Memory B cell (primary cell): ENCODE results near the gene ADAMTS7.
"Not testable (repeated sequence)": the region's sequence is repeated elsewhere in the genome, so short reads cannot be mapped to it uniquely, and the experiment has no call there.

ENCODE experiments used
- ATAC-seq: fragments of 150-1000 bp; cut with Tn5 transposase; 2 replicates; pipeline ENCODE4 v1.10.0; 2021; ENCODE audit warnings: low read depth, mild to moderate bottlenecking, moderate library complexity
- DNase-seq, 2 donors: peaks; one replicate each; pipeline ENCODE4 v3.0.0; 2022; ENCODE audit warnings: low spot score in 2 of 2
- H3K27ac Mint-ChIP-seq: one replicate; pipeline ENCODE4 v1.8.0; 2022; ENCODE audit warnings: mild to moderate bottlenecking, moderate library complexity, mixed read lengths
- H3K27me3 Mint-ChIP-seq: one replicate; pipeline ENCODE4 v1.8.0; 2022; ENCODE audit warnings: mixed read lengths
- H3K36me3 Mint-ChIP-seq: one replicate; pipeline ENCODE4 v1.8.0; 2022; ENCODE audit warnings: mild to moderate bottlenecking, mixed read lengths
- H3K4me1 Mint-ChIP-seq: one replicate; pipeline ENCODE4 v1.8.0; 2022; ENCODE audit warnings: mixed read lengths
- H3K4me3 Mint-ChIP-seq: one replicate; pipeline ENCODE4 v1.8.0; 2022; ENCODE audit warnings: mild to moderate bottlenecking, moderate library complexity, mixed read lengths
- H3K9me3 Mint-ChIP-seq: one replicate; pipeline ENCODE4 v1.8.0; 2022; ENCODE audit warnings: mixed read lengths

The ADAMTS7 gene

DNA sequence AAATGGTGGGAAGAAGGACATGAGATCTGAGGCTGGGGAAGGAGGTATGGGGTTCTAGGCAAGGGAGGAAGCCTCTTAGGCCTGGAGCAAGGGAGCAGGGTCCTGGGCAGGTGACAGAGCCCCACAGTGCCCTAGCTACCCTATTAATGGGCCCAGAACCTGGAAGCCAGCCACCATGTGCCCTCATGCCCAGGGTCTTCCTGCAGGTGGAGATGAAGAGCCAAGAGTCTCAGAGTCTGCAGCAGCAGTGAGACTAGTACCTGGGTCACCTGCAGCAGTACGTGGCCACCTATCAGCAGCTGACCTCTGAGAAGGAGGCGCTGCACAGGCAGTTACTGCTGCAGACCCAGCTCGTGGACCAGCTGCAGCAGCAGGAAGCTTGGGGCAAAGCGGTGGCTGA lies 75.0 kb downstream of the ADAMTS7 start:
- H3K36me3 Mint-ChIP-seq, H3K9me3 Mint-ChIP-seq, H3K4me3 Mint-ChIP-seq, DNase-seq, H3K27ac Mint-ChIP-seq, ATAC-seq: not testable (repeated sequence)
- peaks cover 14% of the 10 kb centered on the region for H3K27me3 Mint-ChIP-seq
- peaks cover 12% of the 10 kb centered on the region for H3K4me1 Mint-ChIP-seq

GRCh38 chr15:78734451-78735064 lies 76.7 kb downstream of the ADAMTS7 start:
- Mint-ChIP-seq H3K36me3 (peaks cover 2% of the 10 kb centered on the region), H3K27me3 (peaks cover 12% of the 10 kb centered on the region)

GRCh38 chr15:78732634-78733033 lies 78.6 kb downstream of the ADAMTS7 start:
- no peak overlapping the region for H3K27ac Mint-ChIP-seq
- no peak overlapping the region for H3K4me3 Mint-ChIP-seq
- DNase-seq: no peak
- H3K36me3 Mint-ChIP-seq: no peaks in the 10 kb centered on the region
- no peak for ATAC-seq
- peaks cover 10% of the 10 kb centered on the region for H3K27me3 Mint-ChIP-seq
- peaks cover under 1% of the 10 kb centered on the region for H3K4me1 Mint-ChIP-seq
- H3K9me3 Mint-ChIP-seq: no peaks in the 10 kb centered on the region

More at GRCh38 chr15:78734451-78735064, 76.7 kb downstream of the ADAMTS7 start:
- H3K4me3 Mint-ChIP-seq: no peak overlapping the region
- H3K27ac Mint-ChIP-seq: no peak overlapping the region
- H3K4me1 Mint-ChIP-seq: peaks cover 3% of the 10 kb centered on the region
- no peak for ATAC-seq
- H3K9me3 Mint-ChIP-seq: no peaks in the 10 kb centered on the region
- DNase-seq: no peak

- Mint-ChIP-seq H3K27me3 (peaks cover 12% of the 10 kb centered on the region), H3K36me3 (no peaks in the 10 kb centered on the region), H3K4me1 (peaks cover 2% of the 10 kb centered on the region), H3K27ac (no peak overlapping the region), H3K9me3 (no peaks in the 10 kb centered on the region), H3K4me3 (no peak overlapping the region)
- DNase-seq: no peak
- no peak for ATAC-seq
Measured at GRCh38 chr15:78730955-78731354, 80.3 kb downstream of the ADAMTS7 start.

- H3K9me3 Mint-ChIP-seq, H3K4me3 Mint-ChIP-seq, DNase-seq, H3K27me3 Mint-ChIP-seq, ATAC-seq, H3K27ac Mint-ChIP-seq, H3K36me3 Mint-ChIP-seq, H3K4me1 Mint-ChIP-seq: not testable (repeated sequence)
Measured at GRCh38 chr15:78728427-78728826, 82.8 kb downstream of the ADAMTS7 start.

DNA sequence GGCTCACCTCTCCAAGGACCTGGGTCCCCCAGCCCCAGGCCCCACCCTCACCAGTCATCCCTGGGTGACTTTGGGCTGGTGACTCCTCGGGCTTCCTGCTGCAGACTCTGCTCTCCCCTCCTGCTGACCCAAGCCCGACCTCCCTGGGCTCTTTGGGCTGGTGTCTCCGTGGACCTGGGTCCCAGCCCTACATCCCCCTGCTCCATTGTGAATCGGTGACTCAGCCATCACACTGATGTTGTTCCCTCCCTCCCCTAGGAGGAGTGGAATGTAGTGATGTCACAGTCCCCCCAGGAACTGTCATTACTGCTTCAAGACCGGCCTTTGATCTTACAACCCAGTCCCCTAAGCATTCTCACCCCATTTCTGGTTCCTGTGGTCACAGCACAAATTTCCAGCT lies 83.7 kb downstream of the ADAMTS7 start:
- no peak for DNase-seq
- Mint-ChIP-seq H3K27me3 (peaks cover 5% of the 10 kb centered on the region), H3K4me1 (peaks cover 2% of the 10 kb centered on the region), H3K4me3 (no peak overlapping the region), H3K36me3 (no peaks in the 10 kb centered on the region), H3K27ac (no peak overlapping the region), H3K9me3 (no peaks in the 10 kb centered on the region)
- ATAC-seq: no peak

GRCh38 chr15:78726870-78727551 lies 84.3 kb downstream of the ADAMTS7 start:
- Mint-ChIP-seq H3K4me3 (no peak overlapping the region), H3K36me3 (no peaks in the 10 kb centered on the region), H3K27ac (no peak overlapping the region), H3K27me3 (peaks cover 5% of the 10 kb centered on the region), H3K4me1 (peaks cover 2% of the 10 kb centered on the region), H3K9me3 (no peaks in the 10 kb centered on the region)
- DNase-seq (no peak), ATAC-seq (no peak)

DNA sequence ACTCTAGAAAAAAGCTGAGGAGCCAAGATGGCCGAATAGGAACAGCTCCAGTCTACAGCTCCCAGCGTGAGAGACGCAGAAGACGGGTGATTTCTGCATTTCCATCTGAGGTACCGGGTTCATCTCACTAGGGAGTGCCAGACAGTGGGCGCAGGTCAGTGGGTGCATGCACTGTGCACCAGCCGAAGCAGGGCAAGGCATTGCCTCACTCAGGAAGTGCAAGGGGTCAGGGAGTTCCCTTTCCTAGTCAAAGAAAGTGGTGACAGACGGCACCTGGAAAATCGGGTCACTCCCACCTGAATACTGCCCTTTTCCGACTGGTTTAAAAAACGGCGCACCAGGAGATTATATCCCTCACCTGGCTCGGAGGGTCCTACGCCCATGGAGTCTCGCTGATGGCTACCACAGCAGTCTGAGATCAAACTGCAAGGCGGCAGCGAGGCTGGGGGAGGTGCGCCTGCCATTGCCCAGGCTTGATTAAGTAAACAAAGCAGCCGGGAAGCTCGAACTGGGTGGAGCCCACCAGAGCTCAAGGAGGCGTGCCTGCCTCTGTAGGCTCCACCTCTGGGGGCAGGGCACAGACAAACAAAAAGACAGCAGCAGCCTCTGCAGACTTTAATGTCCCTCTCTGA lies 91.3 kb downstream of the ADAMTS7 start:
- H3K9me3 Mint-ChIP-seq, H3K36me3 Mint-ChIP-seq, ATAC-seq, H3K4me1 Mint-ChIP-seq, H3K4me3 Mint-ChIP-seq, H3K27ac Mint-ChIP-seq, DNase-seq: not testable (repeated sequence)
- peaks cover 11% of the 10 kb centered on the region for H3K27me3 Mint-ChIP-seq

- no peak for ATAC-seq
- no peak overlapping the region for H3K4me3 Mint-ChIP-seq
- H3K4me1 Mint-ChIP-seq: no peaks in the 10 kb centered on the region
- H3K27ac Mint-ChIP-seq: no peak overlapping the region
- peaks cover 14% of the 10 kb centered on the region for H3K27me3 Mint-ChIP-seq
- H3K36me3 Mint-ChIP-seq: peaks cover 2% of the 10 kb centered on the region
- peaks cover 3% of the 10 kb centered on the region for H3K9me3 Mint-ChIP-seq
- DNase-seq: no peak
Measured at GRCh38 chr15:78718837-78719236, 92.4 kb downstream of the ADAMTS7 start.

GRCh38 chr15:78717956-78718656 lies 93.2 kb downstream of the ADAMTS7 start:
- no peak for DNase-seq
- peaks cover 17% of the 10 kb centered on the region for H3K27me3 Mint-ChIP-seq
- ATAC-seq: no peak
- H3K9me3 Mint-ChIP-seq: peaks cover 3% of the 10 kb centered on the region
- no peaks in the 10 kb centered on the region for H3K4me1 Mint-ChIP-seq
- no peak overlapping the region for H3K4me3 Mint-ChIP-seq
- H3K36me3 Mint-ChIP-seq: peaks cover 2% of the 10 kb centered on the region
- H3K27ac Mint-ChIP-seq: no peak overlapping the region

DNA sequence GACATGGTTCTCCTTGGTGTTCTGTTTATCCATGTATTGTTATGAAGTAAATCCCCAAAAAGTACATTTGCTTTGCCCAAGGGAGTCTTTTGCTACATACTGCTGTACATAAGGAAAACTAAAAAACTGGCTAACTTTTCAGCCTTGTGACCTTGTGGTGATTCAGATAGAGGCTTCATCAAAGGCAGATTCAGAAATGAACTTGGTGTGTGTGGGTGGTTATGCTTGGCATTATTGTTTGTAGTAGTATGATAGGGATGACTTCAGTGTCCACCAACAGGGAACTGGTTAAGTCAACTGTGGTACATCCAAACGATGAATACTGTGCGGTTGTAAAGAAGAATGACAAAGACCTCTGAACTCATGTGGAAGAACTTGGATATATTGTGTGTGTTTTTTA lies 94.6 kb downstream of the ADAMTS7 start:
- H3K4me3 Mint-ChIP-seq: no peak overlapping the region
- H3K4me1 Mint-ChIP-seq: no peaks in the 10 kb centered on the region
- DNase-seq: no peak
- peaks cover 17% of the 10 kb centered on the region for H3K27me3 Mint-ChIP-seq
- H3K36me3 Mint-ChIP-seq: peaks cover 2% of the 10 kb centered on the region
- no peak overlapping the region for H3K27ac Mint-ChIP-seq
- H3K9me3 Mint-ChIP-seq: peaks cover 3% of the 10 kb centered on the region
- ATAC-seq: no peak

DNA sequence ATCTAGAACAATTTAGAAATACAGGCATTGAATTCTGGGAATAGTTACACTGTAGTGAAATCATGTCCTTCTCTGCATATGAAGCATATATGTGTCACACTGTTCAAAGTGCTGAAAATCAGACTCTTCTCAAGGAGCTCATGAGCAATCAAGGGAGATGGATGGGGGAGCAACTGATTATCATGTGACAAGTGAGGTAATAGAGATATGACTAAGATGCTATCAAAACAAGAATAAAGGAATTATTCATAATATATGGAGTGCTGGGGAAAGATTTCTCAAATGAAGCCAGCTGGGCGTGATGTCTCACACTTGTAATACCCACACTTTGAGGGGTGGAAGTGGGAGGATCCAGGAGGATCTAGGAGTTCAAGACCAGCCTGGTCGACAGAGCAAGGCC lies 95.3 kb downstream of the ADAMTS7 start:
- Mint-ChIP-seq H3K36me3 (peaks cover 2% of the 10 kb centered on the region), H3K4me3 (no peak overlapping the region), H3K9me3 (peaks cover 3% of the 10 kb centered on the region), H3K27me3 (peaks cover 17% of the 10 kb centered on the region), H3K27ac (no peak overlapping the region), H3K4me1 (no peaks in the 10 kb centered on the region)
- ATAC-seq: no peak
- no peak for DNase-seq

- peaks cover 3% of the 10 kb centered on the region for H3K9me3 Mint-ChIP-seq
- no peak overlapping the region for H3K27ac Mint-ChIP-seq
- H3K4me1 Mint-ChIP-seq: no peaks in the 10 kb centered on the region
- peaks cover 17% of the 10 kb centered on the region for H3K27me3 Mint-ChIP-seq
- no peak overlapping the region for H3K4me3 Mint-ChIP-seq
- DNase-seq (no peak), ATAC-seq (no peak)
- peaks cover 2% of the 10 kb centered on the region for H3K36me3 Mint-ChIP-seq
Measured at GRCh38 chr15:78715434-78715833, 95.8 kb downstream of the ADAMTS7 start.

DNA sequence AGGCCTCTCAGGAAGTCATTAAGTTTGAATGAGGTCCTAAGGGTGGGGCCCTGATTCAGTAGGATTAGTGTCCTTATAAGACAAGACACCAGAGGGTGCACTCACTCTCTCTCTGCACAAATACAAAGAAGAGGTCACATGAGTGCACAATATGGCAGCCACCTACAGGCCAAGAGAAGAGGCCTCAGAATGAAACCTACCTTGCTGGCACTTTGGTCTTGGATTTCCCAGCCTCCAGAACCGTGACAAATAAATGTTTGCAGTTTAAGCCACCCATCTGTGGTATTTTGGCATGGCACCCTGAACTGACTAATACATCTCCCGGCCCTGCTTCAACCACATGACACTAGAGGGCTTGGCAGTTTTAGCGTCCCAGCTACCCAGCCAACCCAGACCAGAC lies 96.4 kb downstream of the ADAMTS7 start:
- peaks cover 3% of the 10 kb centered on the region for H3K9me3 Mint-ChIP-seq
- peaks cover 2% of the 10 kb centered on the region for H3K36me3 Mint-ChIP-seq
- no peaks in the 10 kb centered on the region for H3K4me1 Mint-ChIP-seq
- ATAC-seq (no peak), DNase-seq (no peak)
- no peak overlapping the region for H3K27ac Mint-ChIP-seq
- peaks cover 17% of the 10 kb centered on the region for H3K27me3 Mint-ChIP-seq
- H3K4me3 Mint-ChIP-seq: no peak overlapping the region
